Measurements from ENCODE around the gene SPATA7. TPM values are rescaled to one million over a fixed set of nuclear protein-coding genes. Genes with fewer than 3 reads are reported as not detected.
A peak's percentile ranks its signal among the peaks of the same experiment; 100 is the strongest.

The SPATA7 gene
- total RNA-seq, 2 experiments from 2014 or later = 1.2 to 1.3 TPM

- ATAC-seq (ENCODE audit: poor library complexity) (no peak), DNase-seq (peak in 3 of 14 experiments; percentile 2 to 29 (median 23))
- no peaks in the 10 kb centered on the region for H3K27me3 ChIP-seq (ENCODE audit: control insufficient read depth in 1 of 2, insufficient read depth in 2 of 2, low read length in 2 of 2)
- peaks cover 6% of the 10 kb centered on the region for H3K4me1 ChIP-seq (ENCODE audit: insufficient read depth, low read length)
- H3K4me3 Mint-ChIP-seq = no peak overlapping the region
- no peak overlapping the region for H3K27ac ChIP-seq (ENCODE audit: low read depth in 1 of 2, low read length in 2 of 2)
- H3K36me3 Mint-ChIP-seq (ENCODE audit: low read depth) = peaks cover 87% of the 10 kb centered on the region
- no peaks in the 10 kb centered on the region for H3K4me1 Mint-ChIP-seq (ENCODE audit: low read depth)
- intact Hi-C loops (cut with DNase I, micrococcal nuclease) = no loop called here
- no peak overlapping the region for H3K27ac Mint-ChIP-seq
- no peaks in the 10 kb centered on the region for H3K36me3 ChIP-seq (ENCODE audit: insufficient read depth, low read length)
- ChIA-PET POLR2A (no interaction called here), CTCF (no interaction called here)
- H3K9me3 Mint-ChIP-seq = peaks cover 28% of the 10 kb centered on the region
- H3K4me3 ChIP-seq (ENCODE audit: low read length) = no peak overlapping the region
- peaks cover 13 to 16% of the 10 kb centered on the region in 2 experiments for H3K9me3 ChIP-seq (ENCODE audit: control insufficient read depth in 1 of 2, insufficient read depth in 1 of 2, low read length in 2 of 2)
- no peaks in the 10 kb centered on the region for H3K27me3 Mint-ChIP-seq
- no peak for TF ChIP-seq CTCF (IDR thresholded peaks at IDR 0.05)
Measured at GRCh38 chr14:88411039-88411438, 25.6 kb downstream of the SPATA7 start.

- Mint-ChIP-seq H3K36me3 (ENCODE audit: low read depth) (peaks cover 71% of the 10 kb centered on the region), H3K9me3 (peaks cover 18% of the 10 kb centered on the region)
Measured at GRCh38 chr14:88417594-88417993, 32.1 kb downstream of the SPATA7 start.

GRCh38 chr14:88420187-88420586 lies 34.7 kb downstream of the SPATA7 start:
- Histone ChIP-seq H3K27ac (ENCODE audit: low read depth in 1 of 2, low read length in 2 of 2) (no peak overlapping the region), H3K27me3 (ENCODE audit: control insufficient read depth in 1 of 2, insufficient read depth in 2 of 2, low read length in 2 of 2) (no peaks in the 10 kb centered on the region), H3K4me1 (ENCODE audit: insufficient read depth, low read length) (no peaks in the 10 kb centered on the region), H3K36me3 (ENCODE audit: insufficient read depth, low read length) (no peaks in the 10 kb centered on the region), H3K9me3 (ENCODE audit: control insufficient read depth in 1 of 2, insufficient read depth in 1 of 2, low read length in 2 of 2) (peaks cover 9 to 16% of the 10 kb centered on the region in 2 experiments), H3K4me3 (ENCODE audit: low read length) (no peak overlapping the region)
- H3K27me3 Mint-ChIP-seq = no peaks in the 10 kb centered on the region
- ATAC-seq (ENCODE audit: poor library complexity) = no peak
- no peak for DNase-seq
- no peak overlapping the region for H3K27ac Mint-ChIP-seq
- H3K36me3 Mint-ChIP-seq (ENCODE audit: low read depth) = peaks cover 45% of the 10 kb centered on the region
- H3K9me3 Mint-ChIP-seq = peaks cover 7% of the 10 kb centered on the region
- intact Hi-C loops (cut with DNase I, micrococcal nuclease) = no loop called here
- no peak overlapping the region for H3K4me3 Mint-ChIP-seq
- POLR2A ChIA-PET = no interaction called here
- CTCF ChIA-PET = no interaction called here
- H3K4me1 Mint-ChIP-seq (ENCODE audit: low read depth) = no peaks in the 10 kb centered on the region
- TF ChIP-seq CTCF (IDR thresholded peaks at IDR 0.05) = no peak

More at GRCh38 chr14:88417594-88417993, 32.1 kb downstream of the SPATA7 start:
- POLR2A ChIA-PET = no interaction called here
- Histone ChIP-seq H3K36me3 (ENCODE audit: insufficient read depth, low read length) (no peaks in the 10 kb centered on the region), H3K4me1 (ENCODE audit: insufficient read depth, low read length) (no peaks in the 10 kb centered on the region), H3K9me3 (ENCODE audit: control insufficient read depth in 1 of 2, insufficient read depth in 1 of 2, low read length in 2 of 2) (peaks cover 9 to 26% of the 10 kb centered on the region in 2 experiments), H3K27me3 (ENCODE audit: control insufficient read depth in 1 of 2, insufficient read depth in 2 of 2, low read length in 2 of 2) (no peaks in the 10 kb centered on the region), H3K4me3 (ENCODE audit: low read length) (no peak overlapping the region), H3K27ac (ENCODE audit: low read depth in 1 of 2, low read length in 2 of 2) (no peak overlapping the region)
- H3K27ac Mint-ChIP-seq = no peak overlapping the region
- CTCF ChIA-PET = no interaction called here
- H3K4me1 Mint-ChIP-seq (ENCODE audit: low read depth) = no peaks in the 10 kb centered on the region
- DNase-seq (no peak), ATAC-seq (ENCODE audit: poor library complexity) (no peak)
- intact Hi-C loops (cut with DNase I, micrococcal nuclease) = no loop called here
- TF ChIP-seq CTCF (IDR thresholded peaks at IDR 0.05) = no peak
- no peaks in the 10 kb centered on the region for H3K27me3 Mint-ChIP-seq
- H3K4me3 Mint-ChIP-seq = no peak overlapping the region

Data from CD4-positive, alpha-beta T cell (primary cell).